CD4-positive, alpha-beta T cell treated with Interleukin-6 for 4 hours (primary cell): Measurements from ENCODE around the gene STX1B.

Experiments
- DNase-seq: peaks from one replicate; pipeline ENCODE4 v3.0.0-alpha.2; 2020; ENCODE audit warnings: mixed read lengths

STX1B gene

GRCh38 chr16:30992931-30993816 is 17.3 kb downstream of the STX1B start:
- DNase-seq: no peak

- no peak for DNase-seq
Measured at GRCh38 chr16:30992276-30992780, 18.1 kb downstream of the STX1B start.

- no peak for DNase-seq
Measured at GRCh38 chr16:30991052-30991451, 19.4 kb downstream of the STX1B start.

GRCh38 chr16:30990105-30990504 is 20.3 kb downstream of the STX1B start:
- DNase-seq: no peak

GRCh38 chr16:30989469-30990047 is 20.9 kb downstream of the STX1B start:
- DNase-seq: no peak

- no peak for DNase-seq
Measured at GRCh38 chr16:30987581-30988190, 22.8 kb downstream of the STX1B start.

GRCh38 chr16:30986129-30986991 is 24.1 kb downstream of the STX1B start:
- DNase-seq: no peak

- no peak for DNase-seq
Measured at GRCh38 chr16:30985401-30986128, 24.9 kb downstream of the STX1B start.

GRCh38 chr16:30984669-30985400 is 25.6 kb downstream of the STX1B start, which contains the start of gene HSD3B7:
HSD3B7 (plus strand) TSS chr16:30985207; CDS start chr16:30985659, 452 bp downstream.
- DNase-seq: peak; percentile 86

GRCh38 chr16:30983898-30984610 is 26.4 kb downstream of the STX1B start:
- DNase-seq: no peak

GRCh38 chr16:30983289-30983889 is 27.0 kb downstream of the STX1B start:
- DNase-seq: no peak

- no peak for DNase-seq
Measured at GRCh38 chr16:30982548-30983288, 27.7 kb downstream of the STX1B start.

- no peak for DNase-seq
Measured at GRCh38 chr16:30980959-30981358, 29.5 kb downstream of the STX1B start.

- DNase-seq: no peak
Measured at GRCh38 chr16:30980434-30980833, 30.0 kb downstream of the STX1B start.

- DNase-seq: no peak
Measured at GRCh38 chr16:30980023-30980371, 30.4 kb downstream of the STX1B start.

GRCh38 chr16:30979170-30980022 is 31.0 kb downstream of the STX1B start:
- no peak for DNase-seq

- peak; percentile 13 for DNase-seq
Measured at GRCh38 chr16:30977502-30977901, 32.9 kb downstream of the STX1B start.

- no peak for DNase-seq
Measured at GRCh38 chr16:30976486-30976885, 34.0 kb downstream of the STX1B start.
